PFSK-1 (cell line): ENCODE data around the gene CCDC183.

Source experiments
- FOXP2 ChIP-seq: optimal IDR thresholded peaks from 2 replicates; pipeline ENCODE3; 2011; ENCODE audit warnings: borderline replicate concordance, control low read depth, inconsistent platforms; ENCODE audit not compliant: insufficient read depth; ENCODE audit errors: extremely low read length, extremely low read depth
- POLR2AphosphoS5 ChIP-seq: IDR thresholded peaks from 2 replicates; pipeline ENCODE4 v1.6.1; 2012; ENCODE audit warnings: low read depth, mild to moderate bottlenecking, control low read depth, low read length, moderate library complexity
- SIN3A ChIP-seq: IDR thresholded peaks from 2 replicates; pipeline ENCODE4 v1.6.1; 2012; ENCODE audit warnings: mild to moderate bottlenecking, low read length, moderate library complexity, borderline replicate concordance; ENCODE audit not compliant: insufficient read depth
- TAF1 ChIP-seq: IDR thresholded peaks from 2 replicates; pipeline ENCODE4 v1.6.1; 2012; ENCODE audit warnings: low read length, control low read depth, borderline replicate concordance; ENCODE audit not compliant: insufficient read depth
- TF ChIP-seq, protein P1 (sequence below), 2 experiments: IDR thresholded peaks; 2 replicates each; pipeline versions ENCODE4 v1.6.1 to v1.8.0; 2011 to 2012; ENCODE audit warnings: low read depth in 2 of 2, low read length in 2 of 2, control low read depth in 1 of 2, inconsistent platforms in 1 of 2, mild to moderate bottlenecking in 1 of 2, moderate library complexity in 1 of 2; ENCODE audit not compliant: insufficient read depth in 1 of 2

The CCDC183 gene

DNA sequence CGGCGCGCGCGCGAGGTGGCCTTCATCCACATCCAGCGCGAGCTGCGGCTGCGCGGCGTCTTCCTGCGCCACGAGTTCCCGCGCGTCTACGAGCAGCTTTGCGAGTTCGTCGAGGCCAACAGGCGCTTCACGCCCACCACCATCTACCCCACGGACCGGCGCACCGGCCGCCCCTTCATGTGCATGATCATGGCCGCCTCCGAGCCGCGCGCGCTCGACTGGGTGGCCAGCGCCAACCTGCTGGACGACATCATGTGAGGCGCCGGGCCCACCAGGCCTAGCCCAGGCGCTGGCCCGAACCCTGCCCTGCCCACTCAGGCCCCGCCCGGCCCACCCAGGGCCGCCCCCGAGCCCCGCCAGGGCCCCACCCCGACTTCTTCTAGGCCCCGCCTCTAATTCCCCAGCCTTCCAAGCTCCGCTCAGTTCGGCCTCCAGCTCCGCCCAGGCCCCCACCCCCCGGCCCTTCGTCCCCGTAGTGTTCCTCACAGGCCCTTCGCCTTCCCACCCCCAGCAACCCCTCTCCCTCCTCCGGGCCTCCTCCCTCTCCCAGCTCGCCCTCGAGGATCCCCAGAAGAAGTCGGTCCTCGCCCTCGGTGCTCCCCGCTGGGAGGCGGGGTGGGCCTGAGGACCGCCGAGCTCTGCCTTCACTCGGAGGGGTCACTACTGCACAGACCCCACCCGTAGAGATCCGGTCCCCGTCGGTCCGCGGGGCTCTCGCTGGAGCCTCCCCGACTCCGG lies 51.1 kb downstream of the CCDC183 start:
- no peak for TF ChIP-seq POLR2AphosphoS5
- no peak for TF ChIP-seq TAF1
- TF ChIP-seq, protein P1, sequence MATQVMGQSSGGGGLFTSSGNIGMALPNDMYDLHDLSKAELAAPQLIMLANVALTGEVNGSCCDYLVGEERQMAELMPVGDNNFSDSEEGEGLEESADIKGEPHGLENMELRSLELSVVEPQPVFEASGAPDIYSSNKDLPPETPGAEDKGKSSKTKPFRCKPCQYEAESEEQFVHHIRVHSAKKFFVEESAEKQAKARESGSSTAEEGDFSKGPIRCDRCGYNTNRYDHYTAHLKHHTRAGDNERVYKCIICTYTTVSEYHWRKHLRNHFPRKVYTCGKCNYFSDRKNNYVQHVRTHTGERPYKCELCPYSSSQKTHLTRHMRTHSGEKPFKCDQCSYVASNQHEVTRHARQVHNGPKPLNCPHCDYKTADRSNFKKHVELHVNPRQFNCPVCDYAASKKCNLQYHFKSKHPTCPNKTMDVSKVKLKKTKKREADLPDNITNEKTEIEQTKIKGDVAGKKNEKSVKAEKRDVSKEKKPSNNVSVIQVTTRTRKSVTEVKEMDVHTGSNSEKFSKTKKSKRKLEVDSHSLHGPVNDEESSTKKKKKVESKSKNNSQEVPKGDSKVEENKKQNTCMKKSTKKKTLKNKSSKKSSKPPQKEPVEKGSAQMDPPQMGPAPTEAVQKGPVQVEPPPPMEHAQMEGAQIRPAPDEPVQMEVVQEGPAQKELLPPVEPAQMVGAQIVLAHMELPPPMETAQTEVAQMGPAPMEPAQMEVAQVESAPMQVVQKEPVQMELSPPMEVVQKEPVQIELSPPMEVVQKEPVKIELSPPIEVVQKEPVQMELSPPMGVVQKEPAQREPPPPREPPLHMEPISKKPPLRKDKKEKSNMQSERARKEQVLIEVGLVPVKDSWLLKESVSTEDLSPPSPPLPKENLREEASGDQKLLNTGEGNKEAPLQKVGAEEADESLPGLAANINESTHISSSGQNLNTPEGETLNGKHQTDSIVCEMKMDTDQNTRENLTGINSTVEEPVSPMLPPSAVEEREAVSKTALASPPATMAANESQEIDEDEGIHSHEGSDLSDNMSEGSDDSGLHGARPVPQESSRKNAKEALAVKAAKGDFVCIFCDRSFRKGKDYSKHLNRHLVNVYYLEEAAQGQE (IDR thresholded peaks at IDR 0.05; ENCODE audit: insufficient read depth in 1 of 2, low read depth in 2 of 2, low read length in 2 of 2): no peak
- TF ChIP-seq SIN3A: no peak
- no peak for TF ChIP-seq FOXP2

DNA sequence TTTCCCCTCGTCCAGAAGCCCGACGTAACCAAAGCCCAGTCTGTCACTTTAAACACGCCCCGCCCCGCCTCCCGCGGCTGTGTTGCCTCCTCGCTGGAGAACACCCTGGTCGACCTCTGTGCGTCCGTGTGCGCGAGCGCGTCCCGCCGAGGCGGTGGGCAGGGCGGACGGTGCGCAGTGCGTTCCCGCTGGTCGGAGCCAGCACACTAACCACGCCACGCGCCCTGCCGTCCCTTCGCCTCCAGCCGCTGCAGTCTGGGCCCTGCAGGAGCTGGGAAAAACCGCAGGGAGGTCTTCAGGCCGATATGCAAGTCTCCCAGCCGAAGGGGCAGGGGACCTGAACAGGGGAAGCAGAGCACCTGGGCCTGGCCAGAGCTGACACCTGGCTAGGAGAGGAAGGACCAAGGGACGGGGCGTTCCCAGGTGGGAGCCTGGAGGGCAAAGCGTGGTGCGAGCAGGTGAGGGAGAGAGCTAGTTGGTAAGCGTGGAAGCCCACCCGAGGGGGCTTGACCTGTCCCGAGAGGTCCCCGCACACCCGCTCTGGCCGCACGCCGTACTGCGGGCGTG lies 51.8 kb downstream of the CCDC183 start:
- peak; percentile 61; the same call in 1 of the 2 replicates for TF ChIP-seq POLR2AphosphoS5
- TF ChIP-seq FOXP2: no peak

DNA sequence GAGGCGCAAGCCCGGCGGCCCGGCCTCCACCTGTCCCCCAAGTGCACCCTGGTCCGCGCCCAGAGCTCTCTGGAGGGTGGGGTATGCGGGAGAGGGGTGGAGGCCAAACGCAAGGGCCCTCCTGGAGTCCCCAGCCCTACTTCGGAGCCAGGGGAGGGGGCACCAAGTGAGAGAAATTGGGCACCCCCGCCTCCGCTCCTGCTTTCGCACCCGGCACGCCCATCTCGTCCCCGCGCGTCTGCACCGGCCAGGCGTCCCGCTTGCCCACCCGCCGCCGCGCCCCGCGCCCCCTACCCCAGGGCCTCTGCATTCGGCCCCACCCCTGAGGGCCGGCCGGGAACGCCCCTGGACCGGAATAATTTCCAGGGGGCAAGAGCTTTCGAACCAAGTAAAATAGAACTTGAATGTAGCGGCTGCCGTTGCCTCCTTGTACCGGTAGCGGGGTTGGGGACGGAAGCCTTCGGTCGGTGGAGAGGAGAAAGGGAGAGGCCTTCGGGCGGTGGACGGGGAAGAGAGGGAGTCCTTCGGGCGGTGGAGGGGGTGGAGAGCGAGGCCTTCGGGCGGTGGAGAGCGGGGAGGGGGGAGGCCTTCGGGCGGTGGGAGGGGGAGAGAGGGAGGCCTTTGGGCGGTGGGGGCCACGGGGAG lies 52.4 kb downstream of the CCDC183 start:
- TF ChIP-seq SIN3A (no peak), POLR2AphosphoS5 (no peak), FOXP2 (no peak), TAF1 (no peak)
- TF ChIP-seq, protein P1 (IDR thresholded peaks at IDR 0.05; ENCODE audit: insufficient read depth in 1 of 2, low read depth in 2 of 2, low read length in 2 of 2): no peak

DNA sequence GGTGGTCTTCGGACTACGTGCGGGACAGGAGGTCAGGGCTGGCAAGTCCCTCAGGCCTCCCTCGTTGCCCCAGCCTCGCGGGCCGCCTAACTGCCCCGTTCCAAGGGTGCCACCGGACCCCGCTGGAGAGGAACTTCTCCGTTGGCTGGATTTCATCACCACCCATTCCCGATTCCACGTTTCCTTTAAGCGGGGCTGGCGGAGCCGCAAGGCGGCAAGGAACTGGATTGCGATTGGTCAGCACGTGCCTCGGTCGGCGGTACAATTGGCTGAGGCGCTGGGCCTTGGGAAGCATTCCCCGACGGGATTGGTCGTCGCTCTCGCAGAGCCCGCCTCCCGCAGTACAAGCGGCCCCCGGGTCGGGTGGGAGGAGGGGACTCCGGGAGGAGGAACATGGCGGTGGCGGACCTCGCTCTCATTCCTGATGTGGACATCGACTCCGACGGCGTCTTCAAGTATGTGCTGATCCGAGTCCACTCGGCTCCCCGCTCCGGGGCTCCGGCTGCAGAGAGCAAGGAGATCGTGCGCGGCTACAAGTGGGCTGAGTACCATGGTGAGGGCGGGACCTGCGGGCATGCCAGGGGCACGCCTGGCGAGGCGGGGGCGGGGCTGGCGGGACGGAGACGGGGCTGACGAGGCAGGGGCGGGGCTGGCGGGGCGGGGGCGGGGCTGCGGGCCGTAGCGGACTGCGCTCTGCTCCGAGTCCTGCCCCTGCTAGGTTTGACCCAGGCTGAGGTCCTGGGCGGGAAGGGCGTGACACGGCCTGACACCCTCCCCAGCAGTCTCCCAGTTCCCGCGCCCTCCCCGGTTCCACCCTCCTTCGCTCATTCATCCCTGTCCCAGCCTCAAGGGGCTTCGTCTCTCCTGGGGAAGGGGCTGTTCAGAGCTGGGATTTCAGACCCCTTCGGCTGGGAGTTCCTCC lies 53.2 kb downstream of the CCDC183 start, which contains the start of gene PHPT1:
Gene PHPT1 (plus strand): TSS at position 372 of the 922 bp plus-strand sequence. CDS start 22 bp downstream, at position 394.
- TF ChIP-seq TAF1: peak; percentile 9; the same call in 1 of the 2 replicates
- TF ChIP-seq SIN3A: peak; percentile 66; the same call in 1 of the 2 replicates
- no peak for TF ChIP-seq FOXP2
- TF ChIP-seq POLR2AphosphoS5: peak; percentile 86

DNA sequence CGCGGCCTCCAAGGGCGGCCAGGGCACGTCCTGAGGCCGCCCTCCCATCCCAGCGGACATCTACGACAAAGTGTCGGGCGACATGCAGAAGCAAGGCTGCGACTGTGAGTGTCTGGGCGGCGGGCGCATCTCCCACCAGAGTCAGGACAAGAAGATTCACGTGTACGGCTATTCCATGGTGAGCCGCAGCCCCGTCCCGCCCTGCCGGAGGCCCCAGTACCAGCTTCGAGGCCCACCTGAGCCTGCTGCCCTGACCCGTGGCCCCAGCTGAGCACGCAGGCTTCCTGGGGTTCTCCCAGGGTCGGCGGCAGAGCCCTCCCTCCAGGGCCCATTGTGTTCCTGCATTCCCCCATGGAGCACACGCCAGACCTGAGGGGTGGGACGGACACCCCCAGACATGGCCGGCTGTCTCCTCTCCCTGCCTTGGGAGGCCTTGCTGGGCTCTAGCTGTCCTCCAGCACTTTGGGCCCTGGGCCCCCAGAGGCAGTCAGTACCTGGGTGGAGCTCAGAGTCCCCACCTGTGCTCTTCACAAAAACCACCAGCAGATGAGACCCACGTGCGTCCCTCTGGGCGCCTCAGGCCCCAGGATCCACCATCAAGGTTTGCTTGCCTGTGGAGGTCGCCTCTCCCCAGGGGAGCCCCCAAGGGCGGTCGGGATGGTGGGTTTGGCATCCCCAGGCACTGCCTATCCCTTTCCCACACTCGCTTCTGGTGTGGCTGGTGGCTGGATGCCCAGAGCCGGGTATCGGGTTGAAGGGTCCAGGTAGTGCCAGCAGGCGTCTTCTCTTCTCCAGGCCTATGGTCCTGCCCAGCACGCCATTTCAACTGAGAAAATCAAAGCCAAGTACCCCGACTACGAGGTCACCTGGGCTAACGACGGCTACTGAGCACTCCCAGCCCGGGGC lies 54.1 kb downstream of the CCDC183 start:
- TF ChIP-seq, protein P1 (IDR thresholded peaks at IDR 0.05; ENCODE audit: insufficient read depth in 1 of 2, low read depth in 2 of 2, low read length in 2 of 2): no peak
- no peak for TF ChIP-seq TAF1
- TF ChIP-seq FOXP2: no peak
- TF ChIP-seq SIN3A: no peak
- TF ChIP-seq POLR2AphosphoS5: no peak
